Mammary epithelial cell (primary cell): ENCODE data around the gene C11orf87.

Experiments
- CTCF ChIP-seq, 2 donors: IDR thresholded peaks in 1 of 2; conservative IDR thresholded peaks in 1 of 2; 2 replicates each; pipeline ENCODE4 v1.5.1; 2011 to 2012; ENCODE audit warnings: inconsistent platforms in 2 of 2, low read length in 2 of 2, mild to moderate bottlenecking in 2 of 2, control low read depth in 1 of 2, low read depth in 1 of 2; ENCODE audit not compliant: insufficient read depth in 1 of 2; ENCODE audit errors: extremely low read depth in 1 of 2
- EZH2 ChIP-seq: IDR thresholded peaks from 2 replicates; pipeline ENCODE4 v1.6.1; 2012; ENCODE audit warnings: low read length, inconsistent platforms, borderline replicate concordance

- TF ChIP-seq CTCF (conservative IDR thresholded peaks at IDR 0.05 in 1 of 2, IDR thresholded peaks at IDR 0.05 in 1 of 2; ENCODE audit: extremely low read depth in 1 of 2, insufficient read depth in 1 of 2, low read depth in 1 of 2, low read length in 2 of 2): no peak
- TF ChIP-seq EZH2: no peak
These were observed 47.5 kb upstream of the C11orf87 start for GRCh38 chr11:109374441-109374840.
